ENCODE measurements around the gene CRY2. TPM values are rescaled to one million over a fixed set of nuclear protein-coding genes. Genes with fewer than 3 reads are reported as not detected.

Gene CRY2
- total and polyA plus RNA-seq, 10 of the 15 experiments (the other 5 are each of a cell fraction or from before 2014, with no cell fraction given): 1.2 to 14.7 (median 8.1) TPM

- no peak for TF ChIP-seq TARDBP (IDR thresholded peaks at IDR 0.05; ENCODE audit: borderline replicate concordance)
- Histone ChIP-seq H3K27me3 (replicated peaks in 1 of 2; ENCODE audit: control insufficient read depth in 2 of 2, insufficient read depth in 2 of 2, low read length in 1 of 2) (peaks cover 0 to 5% of the 10 kb centered on the region in 2 experiments; a peak in 2 of 4 replicates), H3K36me3 (ENCODE audit: control insufficient read depth in 2 of 2, insufficient read depth in 2 of 2, low read length in 1 of 2) (no peaks in the 10 kb centered on the region), H3K4me3 (no peak overlapping the region), H2AFZ (ENCODE audit: control insufficient read depth, low read depth, low read length) (no peak overlapping the region), H4K20me1 (ENCODE audit: control insufficient read depth, insufficient read depth) (no peaks in the 10 kb centered on the region), H3K4me1 (ENCODE audit: control insufficient read depth, insufficient read depth, low read length) (peaks cover 14% of the 10 kb centered on the region), H3K9ac (ENCODE audit: control insufficient read depth, insufficient read depth, low read length) (no peak overlapping the region), H3K79me2 (ENCODE audit: control insufficient read depth, insufficient read depth, low read length) (no peaks in the 10 kb centered on the region), H3K4me2 (ENCODE audit: control insufficient read depth, insufficient read depth) (no peak overlapping the region), H3K27ac (ENCODE audit: control insufficient read depth, insufficient read depth) (no peak overlapping the region), H3K9me3 (replicated peaks; ENCODE audit: control insufficient read depth, insufficient read depth, low read length) (no peaks in the 10 kb centered on the region)
- ChIA-PET SMC1A (ENCODE audit: uncharacterized antibody, unreplicated experiment) (no interaction called here), POLR2A (no interaction called here), CTCF (no interaction called here), RAD21 (ENCODE audit: unreplicated experiment) (no interaction called here)
- no TSS peak for BruUV-seq (replicated peaks)
- ATAC-seq (no peak), DNase-seq (ENCODE audit: low read depth, low spot score) (no peak), FAIRE-seq (no peak)
- intact Hi-C loops (cut with micrococcal nuclease; ENCODE audit: unreplicated experiment): no loop called here
- 49% methylated on average over 4 of the region's 4 CpGs for WGBS (ENCODE audit: insufficient coverage, insufficient replicate concordance, low lambda C conversion rate, missing lambda C conversion rate)
- in situ Hi-C loops (cut with MboI): no loop called here
Measured at GRCh38 chr11:45827123-45827522, 20.2 kb upstream of the CRY2 start.

- H4K20me1 ChIP-seq (ENCODE audit: control insufficient read depth, insufficient read depth): no peaks in the 10 kb centered on the region
- 46% methylated on average over 4 of the region's 4 CpGs for WGBS (ENCODE audit: insufficient coverage, insufficient replicate concordance, low lambda C conversion rate, missing lambda C conversion rate)
- no peak overlapping the region for H3K4me2 ChIP-seq (ENCODE audit: control insufficient read depth, insufficient read depth)
- no peak for ATAC-seq
- no peak overlapping the region for H3K9ac ChIP-seq (ENCODE audit: control insufficient read depth, insufficient read depth, low read length)
- H3K27ac ChIP-seq (ENCODE audit: control insufficient read depth, insufficient read depth): no peak overlapping the region
- CTCF ChIA-PET: no interaction called here
- H3K4me3 ChIP-seq: no peak overlapping the region
- BruUV-seq (replicated peaks): no TSS peak
- H2AFZ ChIP-seq (ENCODE audit: control insufficient read depth, low read depth, low read length): no peak overlapping the region
- no peaks in the 10 kb centered on the region for H3K36me3 ChIP-seq (ENCODE audit: control insufficient read depth in 2 of 2, insufficient read depth in 2 of 2, low read length in 1 of 2)
- no peak for FAIRE-seq
- peaks cover 4% of the 10 kb centered on the region for H3K4me1 ChIP-seq (ENCODE audit: control insufficient read depth, insufficient read depth, low read length)
- no peaks in the 10 kb centered on the region for H3K79me2 ChIP-seq (ENCODE audit: control insufficient read depth, insufficient read depth, low read length)
- H3K9me3 ChIP-seq (replicated peaks; ENCODE audit: control insufficient read depth, insufficient read depth, low read length): no peaks in the 10 kb centered on the region
- POLR2A ChIA-PET: no interaction called here
- in situ Hi-C loops (cut with MboI): no loop called here
- SMC1A ChIA-PET (ENCODE audit: uncharacterized antibody, unreplicated experiment): no interaction called here
- DNase-seq (ENCODE audit: low read depth, low spot score): no peak
- intact Hi-C loops (cut with micrococcal nuclease; ENCODE audit: unreplicated experiment): no loop called here
- peaks cover 0 to 5% of the 10 kb centered on the region in 2 experiments; a peak in 2 of 4 replicates for H3K27me3 ChIP-seq (replicated peaks in 1 of 2; ENCODE audit: control insufficient read depth in 2 of 2, insufficient read depth in 2 of 2, low read length in 1 of 2)
- RAD21 ChIA-PET (ENCODE audit: unreplicated experiment): no interaction called here
- TF ChIP-seq POU2F2 (IDR thresholded peaks at IDR 0.05; ENCODE audit: borderline replicate concordance, low read depth, low read length) (no peak), STAT3 (IDR thresholded peaks at IDR 0.05; ENCODE audit: low read depth, low read length) (no peak), TCF7 (IDR thresholded peaks at IDR 0.05; ENCODE audit: borderline replicate concordance) (no peak), MYC (IDR thresholded peaks at IDR 0.05; ENCODE audit: insufficient read depth, insufficient read length, insufficient replicate concordance, low read length, severe bottlenecking) (no peak), NKRF (conservative IDR thresholded peaks at IDR 0.05) (no peak), ZSCAN29 (IDR thresholded peaks at IDR 0.05) (no peak), NFYA (IDR thresholded peaks at IDR 0.05; ENCODE audit: borderline replicate concordance, low read depth, low read length) (no peak), PAX8 (IDR thresholded peaks at IDR 0.05) (no peak), SREBF1 (IDR thresholded peaks at IDR 0.05; ENCODE audit: low read length) (no peak), ZNF687 (IDR thresholded peaks at IDR 0.05) (no peak), USF2 (IDR thresholded peaks at IDR 0.05; ENCODE audit: borderline replicate concordance, low read depth, low read length) (no peak)
Measured at GRCh38 chr11:45828996-45829395, 18.3 kb upstream of the CRY2 start.

Measured in GM12878 (cell line).